ENCODE measurements around the gene PCDHGB4.
"Not testable (repeated sequence)": the region's sequence is repeated elsewhere in the genome, so short reads cannot be mapped to it uniquely, and the experiment has no call there.

The PCDHGB4 gene

GRCh38 chr5:141366016-141366896, 21.2 kb upstream of the PCDHGB4 start:
- no peak for DNase-seq

- peak in 1 of 51 donors; percentile 11 for DNase-seq
Observed at GRCh38 chr5:141369994-141370848, 17.3 kb upstream of the PCDHGB4 start, which contains the start of gene PCDHGB3. PCDHGB3 (plus strand) TSS chr5:141370242; CDS start chr5:141370395, 153 bp downstream.

GRCh38 chr5:141371572-141372475, 15.7 kb upstream of the PCDHGB4 start:
- no peak for DNase-seq

GRCh38 chr5:141373673-141374317, 13.7 kb upstream of the PCDHGB4 start, which contains the start of gene PCDHGA6:
PCDHGA6 (plus strand) TSS chr5:141373891; CDS start chr5:141374084, 193 bp downstream.
- no peak for DNase-seq

- DNase-seq: no peak
Observed at GRCh38 chr5:141374627-141375026, 12.9 kb upstream of the PCDHGB4 start.

GRCh38 chr5:141375444-141376155, 11.9 kb upstream of the PCDHGB4 start:
- DNase-seq: not testable (repeated sequence)

- no peak for DNase-seq
Observed at GRCh38 chr5:141382469-141383294, 4.8 kb upstream of the PCDHGB4 start, which contains the start of gene PCDHGA7. PCDHGA7 (plus strand) TSS chr5:141382742; CDS start chr5:141382900, 158 bp downstream.

GRCh38 chr5:141383345-141383744, 4.2 kb upstream of the PCDHGB4 start:
- no peak for DNase-seq

- DNase-seq: no peak
Observed at GRCh38 chr5:141384471-141385267, 2.8 kb upstream of the PCDHGB4 start.

GRCh38 chr5:141388661-141389060, 1.2 kb downstream of the PCDHGB4 start:
- no peak for DNase-seq

GRCh38 chr5:141389153-141390042, 1.9 kb downstream of the PCDHGB4 start:
- DNase-seq: no peak

- no peak for DNase-seq
Observed at GRCh38 chr5:141392429-141393198, 5.1 kb downstream of the PCDHGB4 start, which contains the start of gene PCDHGA8. PCDHGA8 (plus strand) TSS chr5:141392633; CDS start chr5:141392814, 181 bp downstream.

GRCh38 chr5:141393267-141393666, 5.8 kb downstream of the PCDHGB4 start:
- DNase-seq: no peak

- not testable (repeated sequence) for DNase-seq
Observed at GRCh38 chr5:141394401-141395187, 7.1 kb downstream of the PCDHGB4 start.
